Large intestine (tissue), 3 donors: ENCODE results near the gene NFS1. TPM values are rescaled to one million over a fixed set of nuclear protein-coding genes. Genes with fewer than 3 reads are reported as not detected.

Experiments used
- DNase-seq, 2 donors: peaks; one replicate each; pipeline versions ENCODE4 v3.0.0 to v3.0.0-alpha.2; 2013
- H3K27ac ChIP-seq: one replicate; pipeline ENCODE4 v1.5.1; 2013; ENCODE audit warnings: low read length
- H3K27me3 ChIP-seq: 2 replicates; pipeline ENCODE4 v1.6.1; 2013; ENCODE audit warnings: low read length; ENCODE audit not compliant: control insufficient read depth, insufficient read depth
- H3K36me3 ChIP-seq: 2 replicates; pipeline ENCODE4 v1.6.1; 2013; ENCODE audit warnings: low read length; ENCODE audit not compliant: control insufficient read depth, insufficient read depth
- H3K4me1 ChIP-seq: one replicate; pipeline ENCODE4 v1.6.1; 2013; ENCODE audit warnings: low read length; ENCODE audit not compliant: control insufficient read depth, insufficient read depth
- H3K4me3 ChIP-seq: one replicate; pipeline ENCODE4 v1.5.1; 2013; ENCODE audit warnings: low read length
- H3K9me3 ChIP-seq: one replicate; pipeline ENCODE4 v1.6.1; 2013; ENCODE audit warnings: mild to moderate bottlenecking, low read depth, low read length, moderate library complexity; ENCODE audit not compliant: control insufficient read depth
- WGBS: methylation state at CpG from one replicate; pipeline ENCODE4 v1.1.5; 2013; ENCODE audit warnings: low lambda C conversion rate; ENCODE audit not compliant: insufficient coverage; 5-methylcytosine and 5-hydroxymethylcytosine counted together
- polyA plus RNA-seq: library from polyadenylated mRNA; unstranded; fragments of 120-200 nt; gene quantifications from one replicate; pipeline ENCODE4 v1.2.1, GENCODE V29; 2013

NFS1 gene
- polyA plus RNA-seq, 1 donor: 32.1 TPM

DNA sequence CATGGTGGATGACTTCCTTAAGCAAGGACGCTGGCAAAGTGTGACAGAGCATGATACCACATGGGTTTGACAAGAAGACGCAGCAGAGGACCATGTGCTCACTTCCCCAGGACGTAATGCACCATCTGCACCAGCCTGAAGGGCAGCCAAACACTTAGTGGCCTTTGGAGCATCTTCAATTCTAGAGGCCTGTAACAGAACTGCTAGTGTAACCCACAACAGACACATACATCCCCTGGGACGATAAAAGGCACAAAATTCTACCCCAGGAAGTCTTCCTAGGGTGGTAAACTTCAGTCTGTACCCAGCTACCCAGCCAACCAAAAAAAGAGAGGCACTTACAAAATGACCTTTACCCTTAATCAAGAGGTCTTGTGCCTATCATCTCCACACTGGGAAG lies 25.3 kb downstream of the NFS1 start:
- no peak overlapping the region for H3K27ac ChIP-seq
- no CpG with 5 or more reads among the region's 4 CpGs for WGBS
- peaks cover 54% of the 10 kb centered on the region for H3K36me3 ChIP-seq
- H3K4me1 ChIP-seq: no peaks in the 10 kb centered on the region
- H3K27me3 ChIP-seq: no peaks in the 10 kb centered on the region
- DNase-seq: no peak
- H3K4me3 ChIP-seq: no peak overlapping the region
- H3K9me3 ChIP-seq: no peaks in the 10 kb centered on the region

DNA sequence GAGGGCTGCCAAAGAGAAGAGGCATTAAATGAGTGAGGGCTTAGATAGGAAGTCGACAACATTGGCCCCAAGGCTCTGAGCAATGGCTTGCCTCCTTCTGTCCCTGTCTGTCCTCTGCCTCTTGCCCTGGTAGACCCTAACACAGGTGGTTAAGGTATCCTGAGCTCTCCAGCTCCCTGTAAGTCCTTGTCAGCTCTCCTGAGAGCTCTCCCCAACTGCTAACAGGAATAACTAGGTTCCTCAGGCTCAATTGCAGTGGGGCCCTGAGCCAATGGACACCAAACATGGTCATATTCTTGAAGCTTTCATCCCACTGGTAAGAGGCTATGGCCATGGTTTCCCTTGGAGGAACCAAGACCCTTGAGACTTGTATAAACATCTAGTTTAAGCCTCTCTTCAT lies 29.5 kb downstream of the NFS1 start:
- no CpG with 5 or more reads among the region's 1 CpG for WGBS
- Histone ChIP-seq H3K27me3 (no peaks in the 10 kb centered on the region), H3K36me3 (peaks cover 50% of the 10 kb centered on the region), H3K4me3 (no peak overlapping the region), H3K4me1 (no peaks in the 10 kb centered on the region), H3K9me3 (peaks cover under 1% of the 10 kb centered on the region), H3K27ac (no peak overlapping the region)
- DNase-seq: no peak

DNA sequence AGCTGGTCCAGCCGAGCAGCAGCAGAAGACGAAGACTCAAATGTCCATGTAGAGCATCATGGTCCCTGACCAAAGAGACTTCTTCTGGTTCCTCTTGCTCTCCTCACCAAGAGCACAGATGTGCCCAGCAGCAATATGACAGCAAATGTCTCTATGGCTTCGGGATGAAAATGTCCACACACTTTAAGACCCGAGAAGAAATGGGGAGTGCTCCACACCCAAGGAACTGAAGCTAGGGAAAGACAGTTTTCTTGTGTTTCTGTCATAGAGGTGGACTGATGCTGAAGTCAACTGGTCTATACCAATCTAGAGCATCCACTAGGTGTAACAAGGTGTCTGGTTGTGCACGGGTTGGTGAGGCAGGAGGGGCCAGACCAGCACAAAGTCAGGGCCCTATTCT lies 29.9 kb downstream of the NFS1 start:
- DNase-seq: no peak
- H3K9me3 ChIP-seq: peaks cover 3% of the 10 kb centered on the region
- H3K4me1 ChIP-seq: no peaks in the 10 kb centered on the region
- no peak overlapping the region for H3K27ac ChIP-seq
- H3K27me3 ChIP-seq: no peaks in the 10 kb centered on the region
- no peak overlapping the region for H3K4me3 ChIP-seq
- H3K36me3 ChIP-seq: peaks cover 45% of the 10 kb centered on the region
- WGBS: no CpG with 5 or more reads among the region's 5 CpGs

DNA sequence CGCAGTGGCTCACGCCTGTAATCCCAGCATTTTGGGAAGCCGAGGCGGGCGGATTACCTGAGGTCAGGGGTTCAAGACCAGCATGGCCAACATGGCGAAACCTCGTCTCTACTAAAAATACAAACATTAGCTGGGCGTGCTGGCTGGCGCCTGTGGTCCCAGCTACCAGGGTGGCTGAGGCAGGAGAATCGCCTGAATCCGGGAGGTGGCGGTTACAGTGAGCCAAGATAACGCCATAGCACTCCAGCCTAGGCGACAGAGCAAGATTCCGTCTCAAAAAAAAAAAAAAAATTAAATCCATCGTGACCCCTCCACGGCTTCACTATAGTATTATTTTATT lies 33.2 kb downstream of the NFS1 start:
- Histone ChIP-seq H3K9me3 (peaks cover 3% of the 10 kb centered on the region), H3K27ac (no peak overlapping the region), H3K4me1 (peaks cover 4% of the 10 kb centered on the region), H3K27me3 (no peaks in the 10 kb centered on the region), H3K4me3 (no peak overlapping the region), H3K36me3 (peaks cover 21% of the 10 kb centered on the region)
- 82% methylated on average over 2 of the region's 17 CpGs for WGBS
- no peak for DNase-seq

DNA sequence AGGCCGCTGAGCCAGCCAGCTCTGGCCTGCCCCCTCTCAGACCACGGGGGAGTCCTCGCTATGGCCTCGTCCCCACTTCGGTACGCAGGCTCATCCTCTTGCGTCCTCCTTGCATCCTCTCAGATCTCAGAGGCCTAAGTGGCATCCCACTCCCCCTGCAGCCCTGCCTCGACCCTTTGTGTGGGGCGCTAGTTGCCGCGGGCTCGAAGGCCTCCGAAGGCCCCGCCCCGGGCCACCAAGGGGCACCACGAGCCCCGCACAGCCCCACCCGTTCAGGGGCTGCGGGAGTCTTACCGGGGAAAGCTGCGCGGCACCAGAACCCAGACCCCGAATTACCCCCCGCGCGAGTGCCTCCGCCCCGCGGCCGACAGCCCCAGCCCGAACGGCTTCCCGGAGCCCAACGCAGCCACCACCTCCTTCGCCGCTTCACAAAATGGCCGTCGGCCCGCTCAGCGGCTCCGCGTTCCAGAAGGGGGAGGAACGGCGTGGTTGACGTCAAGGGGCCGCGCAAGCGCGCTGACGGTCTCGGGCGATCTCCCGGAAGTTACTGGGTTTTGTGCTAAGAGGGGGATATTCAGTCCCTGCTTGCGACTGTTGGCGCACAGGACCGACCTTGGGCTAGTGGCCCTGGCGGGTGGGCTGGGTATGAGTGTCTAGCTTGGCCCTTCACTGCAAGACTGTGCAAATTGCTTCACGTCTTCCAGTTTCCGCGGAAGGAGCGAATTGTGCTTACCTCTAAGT lies 34.5 kb downstream of the NFS1 start, which contains the start of the genes CPNE1 and RBM12:
Gene CPNE1 (minus strand): TSS at position 435 of the 741 bp plus-strand sequence. CDS start 31,977 bp downstream, outside the sequence.
Gene RBM12 (minus strand): TSS at position 435 of the 741 bp plus-strand sequence. CDS start 9,578 bp downstream, outside the sequence.
- DNase-seq: peak; percentile 94 to 97

DNA sequence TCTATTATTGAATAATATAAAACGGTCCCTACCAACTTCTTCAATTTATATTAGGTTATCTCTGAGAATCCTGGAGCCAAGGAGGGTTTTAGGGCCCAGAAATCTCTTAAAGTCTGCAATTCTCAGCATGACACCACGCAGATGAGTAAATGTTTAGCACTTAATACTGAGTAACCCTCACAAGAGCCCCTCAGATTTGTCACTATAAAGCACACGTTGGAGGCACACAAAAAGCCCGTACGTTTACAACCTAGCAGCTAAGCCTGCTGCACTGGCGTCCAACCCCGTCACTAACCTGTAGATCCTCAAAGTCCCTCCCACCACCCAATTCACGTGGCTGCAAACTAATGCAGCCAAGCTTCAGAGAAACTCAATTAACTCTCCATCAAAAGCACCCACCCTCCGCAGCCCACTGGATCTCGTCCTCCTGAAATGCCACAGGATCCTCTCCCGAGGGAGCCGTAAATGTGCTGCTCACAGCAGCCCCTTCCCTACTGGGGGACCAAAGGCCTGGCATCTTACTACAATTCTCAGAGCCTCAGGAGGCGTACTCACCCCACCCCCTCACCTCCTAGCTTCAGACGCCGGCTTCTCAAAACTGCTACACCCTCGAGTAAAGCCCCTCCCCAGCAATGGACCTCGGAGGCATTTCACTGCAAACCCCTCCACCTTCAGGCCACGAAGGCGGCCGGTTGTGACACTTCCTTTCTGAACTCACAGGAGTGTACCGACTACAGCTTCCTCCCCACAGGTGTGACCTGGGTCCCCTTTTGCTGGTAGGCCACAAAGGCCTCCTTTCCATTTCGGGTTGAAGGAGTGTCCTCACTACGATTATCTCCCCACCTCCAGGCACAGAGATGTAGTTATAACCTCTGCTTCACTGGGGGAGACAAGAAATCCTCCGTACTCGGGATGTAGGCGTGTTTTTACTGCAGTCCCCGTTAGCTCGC lies 35.4 kb downstream of the NFS1 start:
- H3K36me3 ChIP-seq: peaks cover 2% of the 10 kb centered on the region
- peak overlapping the region; percentile 82 for H3K4me3 ChIP-seq
- no peaks in the 10 kb centered on the region for H3K27me3 ChIP-seq
- WGBS: 0% methylated on average over 1 of the region's 28 CpGs
- DNase-seq: peak; percentile 54 to 74
- H3K27ac ChIP-seq: peak overlapping the region; percentile 97
- peaks cover 3% of the 10 kb centered on the region for H3K9me3 ChIP-seq
- H3K4me1 ChIP-seq: peaks cover 4% of the 10 kb centered on the region

More for the DNA sequence above, 34.5 kb downstream of the NFS1 start, which contains the start of the genes CPNE1 and RBM12:
- Histone ChIP-seq H3K27me3 (no peaks in the 10 kb centered on the region), H3K27ac (peak within 1 kb of the TSS; percentile 97), H3K9me3 (peaks cover 3% of the 10 kb centered on the region), H3K4me1 (peaks cover 4% of the 10 kb centered on the region), H3K36me3 (peaks cover 10% of the 10 kb centered on the region), H3K4me3 (peak within 1 kb of the TSS; percentile 82)
- WGBS: no CpG with 5 or more reads among the region's 61 CpGs

DNA sequence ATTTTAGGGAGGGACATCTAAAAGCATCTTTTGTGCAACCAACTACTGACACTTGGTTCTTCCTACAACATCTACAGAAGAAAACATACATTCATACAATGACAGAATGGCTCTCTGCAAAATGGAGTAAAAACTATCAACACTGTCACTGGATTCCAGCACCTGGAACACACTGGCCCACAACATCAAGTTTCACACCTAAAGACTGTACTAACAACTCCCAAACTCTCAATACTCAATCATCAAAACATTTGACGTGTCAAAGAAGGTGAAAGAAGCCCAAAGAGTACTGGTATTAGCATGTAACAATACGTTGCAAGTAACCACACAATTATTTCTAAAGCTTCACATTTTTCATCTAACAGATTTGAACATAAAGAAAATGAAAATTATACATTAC lies 36.6 kb downstream of the NFS1 start:
- Histone ChIP-seq H3K27me3 (no peaks in the 10 kb centered on the region), H3K4me1 (peaks cover 4% of the 10 kb centered on the region), H3K27ac (no peak overlapping the region), H3K9me3 (peaks cover 3% of the 10 kb centered on the region), H3K4me3 (peak overlapping the region; percentile 82), H3K36me3 (no peaks in the 10 kb centered on the region)
- no peak for DNase-seq
- no CpG with 5 or more reads among the region's 2 CpGs for WGBS

DNA sequence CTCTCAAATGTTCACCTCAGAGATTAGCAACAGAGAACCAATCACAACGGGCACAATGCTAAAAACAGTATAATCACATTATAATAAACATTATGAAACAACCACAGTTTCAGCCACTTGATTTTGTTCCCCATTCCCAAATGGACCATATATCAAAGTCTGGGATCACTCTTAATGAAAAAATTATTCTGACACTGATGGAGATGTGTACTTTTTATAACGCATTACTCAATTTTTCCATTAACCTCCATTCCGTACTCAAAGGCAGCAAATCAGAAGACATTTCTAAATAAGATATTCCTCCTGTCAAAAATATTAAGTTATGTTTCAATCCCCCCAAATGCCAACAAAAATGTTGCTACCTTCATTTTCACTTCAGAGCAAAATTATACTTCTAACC lies 37.2 kb downstream of the NFS1 start:
- 17% methylated on average over 2 of the region's 3 CpGs for WGBS
- no peak for DNase-seq
- Histone ChIP-seq H3K27me3 (no peaks in the 10 kb centered on the region), H3K36me3 (no peaks in the 10 kb centered on the region), H3K27ac (no peak overlapping the region), H3K4me3 (no peak overlapping the region), H3K4me1 (peaks cover 4% of the 10 kb centered on the region), H3K9me3 (peaks cover 3% of the 10 kb centered on the region)

DNA sequence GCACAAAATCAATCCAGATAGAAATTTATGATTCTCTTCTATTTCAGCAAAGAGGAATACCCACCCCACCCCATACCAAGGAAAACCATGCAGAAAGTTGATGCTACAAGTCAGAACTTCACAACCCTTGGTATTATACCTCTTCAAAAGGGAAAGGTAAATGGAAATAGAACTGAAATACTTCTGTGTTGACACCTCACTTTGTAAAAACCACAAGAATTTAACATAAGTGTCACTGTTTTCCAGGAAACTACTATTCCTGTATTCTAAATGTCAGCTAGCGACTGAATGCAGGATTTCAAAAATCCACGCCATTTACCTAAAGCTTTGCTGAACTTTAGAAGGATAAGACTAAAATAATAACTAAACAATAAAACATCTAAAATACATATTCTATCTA lies 38.1 kb downstream of the NFS1 start:
- H3K4me1 ChIP-seq: peaks cover 4% of the 10 kb centered on the region
- H3K27me3 ChIP-seq: no peaks in the 10 kb centered on the region
- no peak for DNase-seq
- no peak overlapping the region for H3K4me3 ChIP-seq
- no peak overlapping the region for H3K27ac ChIP-seq
- 100% methylated on average over 1 of the region's 2 CpGs for WGBS
- peaks cover 3% of the 10 kb centered on the region for H3K9me3 ChIP-seq
- H3K36me3 ChIP-seq: no peaks in the 10 kb centered on the region

DNA sequence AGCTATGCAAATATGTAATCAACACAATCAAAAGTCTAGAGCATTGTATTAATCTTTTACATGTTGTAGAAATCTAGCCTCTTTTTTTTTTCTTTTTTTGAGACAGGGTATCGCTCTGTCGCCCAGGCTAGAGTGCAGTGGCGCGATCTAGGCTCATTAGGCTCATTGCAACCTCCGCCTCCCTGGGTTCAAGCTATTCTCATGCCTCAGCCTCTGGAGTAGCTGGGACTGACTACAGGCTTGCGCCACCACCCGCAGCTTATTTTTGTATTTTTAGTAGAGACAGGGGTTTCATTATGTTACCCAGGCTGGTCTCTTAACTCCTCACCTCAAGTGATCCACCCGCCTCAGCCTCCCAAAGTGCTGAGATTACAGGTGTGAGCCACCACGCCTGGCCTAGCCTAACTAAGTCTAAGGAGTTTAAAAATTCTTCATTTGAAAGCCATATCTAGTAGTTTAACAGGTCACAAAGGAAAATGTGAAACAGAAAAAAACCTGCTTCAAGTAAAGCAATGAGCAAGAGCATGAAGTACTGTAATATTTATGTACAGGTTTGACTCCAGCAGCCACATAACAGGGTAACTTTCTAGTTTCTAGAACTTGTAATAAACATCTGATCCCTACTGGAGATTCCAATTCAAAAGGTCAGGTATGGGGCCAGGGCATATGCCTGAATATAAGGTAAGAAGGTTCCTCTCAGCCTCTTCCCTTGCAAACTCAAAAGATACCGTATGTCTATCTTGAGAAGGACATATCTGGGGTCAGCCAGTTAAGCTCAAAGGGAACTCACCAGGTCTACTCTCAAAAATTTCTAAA lies 38.8 kb downstream of the NFS1 start:
- no peak overlapping the region for H3K27ac ChIP-seq
- H3K27me3 ChIP-seq: no peaks in the 10 kb centered on the region
- H3K9me3 ChIP-seq: peaks cover 3% of the 10 kb centered on the region
- no peak for DNase-seq
- H3K4me3 ChIP-seq: no peak overlapping the region
- H3K4me1 ChIP-seq: peaks cover 4% of the 10 kb centered on the region
- peaks cover under 1% of the 10 kb centered on the region for H3K36me3 ChIP-seq
- no CpG with 5 or more reads among the region's 10 CpGs for WGBS
